Panc1 (cell line): Measurements from ENCODE around the gene MYH8. TPM values are rescaled to one million over a fixed set of nuclear protein-coding genes. Genes with fewer than 3 reads are reported as not detected.

Experiments
- ATAC-seq: fragments of 200-7000 bp; cut with Tn5 transposase; 2 replicates; pipeline ENCODE4 v1.9.1; 2020; ENCODE audit warnings: mild to moderate bottlenecking, moderate library complexity
- BruUV-seq: library from RNA; stranded (reverse); fragments of 400-500 nt; replicated peaks from 2 replicates; lab custom pipeline; 2021; lab: Mats Ljungman, UMichigan
- CTCF ChIA-PET: fragments of 300-600 bp; sonication (Branson Sonifier 250); formaldehyde crosslinking; loops from one replicate; lab custom pipeline; 2022; ENCODE audit warnings: antibody characterized with exemption; lab: Charles Lee
- POLR2A ChIA-PET: fragments of 300-600 bp; sonication (Branson Sonifier 250); formaldehyde crosslinking; loops from one replicate; lab custom pipeline; 2022; ENCODE audit warnings: antibody characterized with exemption; lab: Charles Lee
- DNase-seq: peaks from one replicate; pipeline ENCODE4 v3.0.0-alpha.2; 2010; ENCODE audit warnings: low read depth, low spot score
- H3K27ac ChIP-seq: 2 replicates; pipeline ENCODE4 v1.5.1; 2011; ENCODE audit warnings: mild to moderate bottlenecking, low read length, inconsistent platforms
- H3K27me3 ChIP-seq: fragments of 200-500 bp; sonication (Bioruptor generic); 2 replicates; pipeline ENCODE4 v1.6.0; 2014; ENCODE audit warnings: low read length, inconsistent platforms; ENCODE audit not compliant: control insufficient read depth, insufficient read depth
- H3K36me3 ChIP-seq: fragments of 200-500 bp; sonication (Bioruptor generic); 2 replicates; pipeline ENCODE4 v1.5.1; 2014; ENCODE audit warnings: inconsistent platforms, mild to moderate bottlenecking, low read length, moderate library complexity; ENCODE audit not compliant: control insufficient read depth, insufficient read depth
- H3K4me1 ChIP-seq: 2 replicates; pipeline ENCODE4 v1.5.1; 2011; ENCODE audit warnings: inconsistent platforms, mild to moderate bottlenecking, low read length, moderate library complexity; ENCODE audit not compliant: control insufficient read depth, insufficient read depth
- H3K4me3 ChIP-seq, 2 experiments: 2 replicates each; pipeline ENCODE4 v1.5.1; 2011 to 2012; ENCODE audit warnings: low read depth in 2 of 2, low read length in 2 of 2, mild to moderate bottlenecking in 2 of 2, inconsistent platforms in 1 of 2, moderate library complexity in 1 of 2
- H3K9me3 ChIP-seq: fragments of 200-500 bp; sonication (Bioruptor generic); 2 replicates; pipeline ENCODE4 v1.5.1; 2014; ENCODE audit warnings: low read depth, mild to moderate bottlenecking, inconsistent platforms, low read length, moderate library complexity; ENCODE audit not compliant: control insufficient read depth, insufficient read depth
- CTCF ChIP-seq: fragments of 450-650 bp; IDR thresholded peaks from 2 replicates; pipeline ENCODE4 v1.5.1; 2017; ENCODE audit warnings: mild to moderate bottlenecking
- POLR2AphosphoS5 ChIP-seq: IDR thresholded peaks from 2 replicates; pipeline ENCODE4 v1.6.1; 2012; ENCODE audit warnings: mild to moderate bottlenecking, low read depth, low read length, moderate library complexity
- REST ChIP-seq, 2 experiments: IDR thresholded peaks; 2 replicates each; pipeline ENCODE4 v1.6.1; 2011 to 2012; ENCODE audit warnings: low read depth in 2 of 2, control low read depth in 1 of 2, low read length in 1 of 2, mild to moderate bottlenecking in 1 of 2, moderate library complexity in 1 of 2; ENCODE audit not compliant: insufficient read depth in 1 of 2
- SIN3A ChIP-seq: IDR thresholded peaks from 2 replicates; pipeline ENCODE4 v1.6.1; 2012; ENCODE audit warnings: low read depth, mild to moderate bottlenecking, low read length, moderate library complexity, borderline replicate concordance; ENCODE audit not compliant: insufficient read depth
- TCF7L2 ChIP-seq: IDR thresholded peaks from 2 replicates; pipeline ENCODE4 v1.6.1; 2011; ENCODE audit warnings: mild to moderate bottlenecking, low read depth, low read length, inconsistent platforms
- in situ Hi-C: cut with HindIII; loops from 2 replicates; pipeline ENCODE4 v1.10.0; 2016; ENCODE audit warnings: low sequenced_read_pairs, low pct_unique_long_range_greater_than_20kb
- intact Hi-C: fragments of 100-400 bp; cut with micrococcal nuclease; formaldehyde crosslinking; loops from one replicate; pipeline ENCODE4 v1.10.0; 2022; ENCODE audit not compliant: unreplicated experiment
- total RNA-seq: library from RNA; stranded (reverse); gene quantifications from one replicate; pipeline ENCODE4 v1.2.1, GENCODE V29; 2021; ENCODE audit not compliant: unreplicated experiment

Gene MYH8
- total RNA-seq, 1 experiment from 2014 or later, result not detected

- Histone ChIP-seq H3K4me3 (no peak overlapping the region), H3K9me3 (no peaks in the 10 kb centered on the region), H3K36me3 (no peaks in the 10 kb centered on the region), H3K4me1 (no peaks in the 10 kb centered on the region), H3K27me3 (no peaks in the 10 kb centered on the region), H3K27ac (no peak overlapping the region)
- CTCF ChIA-PET, result no interaction called here
- intact Hi-C loops (no loop called here), in situ Hi-C loops (no loop called here)
- DNase-seq (no peak), ATAC-seq (no peak)
- TF ChIP-seq REST (IDR thresholded peaks at IDR 0.05; ENCODE audit: insufficient read depth in 1 of 2, low read depth in 2 of 2, low read length in 1 of 2) (no peak), POLR2AphosphoS5 (no peak), SIN3A (no peak), CTCF (no peak), TCF7L2 (no peak)
- no TSS peak for BruUV-seq
- POLR2A ChIA-PET, result no interaction called here
These were observed 13.3 kb upstream of the MYH8 start for GRCh38 chr17:10435096-10435495.

- Histone ChIP-seq H3K9me3 (no peaks in the 10 kb centered on the region), H3K36me3 (no peaks in the 10 kb centered on the region), H3K4me3 (no peak overlapping the region), H3K4me1 (no peaks in the 10 kb centered on the region), H3K27me3 (no peaks in the 10 kb centered on the region), H3K27ac (no peak overlapping the region)
- intact Hi-C loops (no loop called here), in situ Hi-C loops (no loop called here)
- no TSS peak for BruUV-seq
- no peak for DNase-seq
- ATAC-seq, result no peak
- ChIA-PET CTCF (no interaction called here), POLR2A (no interaction called here)
- TF ChIP-seq REST (IDR thresholded peaks at IDR 0.05; ENCODE audit: insufficient read depth in 1 of 2, low read depth in 2 of 2, low read length in 1 of 2) (no peak), SIN3A (no peak), TCF7L2 (no peak), CTCF (no peak), POLR2AphosphoS5 (no peak)
These were observed 7.8 kb upstream of the MYH8 start for GRCh38 chr17:10429421-10430045.
